Activated CD8-positive, alpha-beta memory T cell treated with anti-CD3 and anti-CD28 coated beads, Interleukin-2, amount 50 U/mL, for 1 hour (primary cell): Measurements from ENCODE around the gene RERE.
"Not testable (repeated sequence)": the region's sequence is repeated elsewhere in the genome, so short reads cannot be mapped to it uniquely, and the experiment has no call there.

Experiments used
- DNase-seq: peaks from one replicate; pipeline ENCODE4 v3.0.0-alpha.2; 2020; ENCODE audit errors: extremely low read depth

The RERE gene

GRCh38 chr1:8456991-8457390, 360.4 kb downstream of the RERE start:
- no peak for DNase-seq

GRCh38 chr1:8456308-8456912, 361.0 kb downstream of the RERE start:
- DNase-seq = no peak

DNA sequence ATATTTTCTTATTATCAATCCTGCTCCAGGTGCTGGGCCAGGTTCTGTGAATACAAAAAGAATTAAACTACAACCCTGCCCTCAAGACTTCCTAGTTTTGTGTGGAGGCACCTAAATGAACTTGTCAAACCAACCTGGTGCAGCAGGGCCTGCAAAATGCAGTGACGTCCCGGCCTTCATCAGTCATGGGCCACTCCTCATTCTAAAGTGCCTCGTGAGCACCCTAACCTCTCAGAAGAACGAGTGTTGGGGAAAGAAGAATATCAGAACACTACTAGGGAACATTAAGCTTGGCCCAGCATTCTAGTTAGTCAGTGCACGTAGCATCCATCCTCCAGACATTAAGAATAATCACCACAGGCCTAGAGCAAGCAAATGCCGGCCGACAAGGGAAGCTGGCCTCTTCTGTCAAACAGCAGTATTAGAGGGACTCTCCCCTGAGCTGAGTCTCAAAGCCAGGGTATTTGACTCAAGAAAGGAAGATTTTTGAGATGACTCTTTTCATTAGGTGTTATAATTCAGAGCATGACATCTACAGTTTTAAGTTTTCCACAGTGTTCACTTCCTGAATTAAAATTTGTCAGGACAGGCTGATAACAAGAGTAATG, 361.6 kb downstream of the RERE start:
- no peak for DNase-seq

DNA sequence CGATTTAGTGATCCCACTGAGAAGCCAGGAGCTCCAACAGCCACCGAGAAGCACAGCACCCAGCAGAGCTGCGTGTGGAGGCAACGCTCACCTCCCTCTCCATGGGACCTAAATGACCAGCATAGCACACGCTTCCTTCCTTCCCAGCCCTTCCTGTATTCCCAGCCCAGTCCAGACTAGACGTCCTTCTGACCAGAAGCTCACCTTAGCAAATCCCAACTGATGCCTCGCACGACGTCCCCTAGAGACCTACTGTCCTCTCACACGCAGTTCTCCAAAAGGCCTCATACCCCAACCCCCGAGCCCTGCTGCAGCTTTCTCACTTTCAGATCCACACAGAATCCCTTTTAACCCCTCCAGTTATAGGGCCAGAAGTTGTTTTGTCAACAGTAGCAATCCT, 367.1 kb downstream of the RERE start:
- no peak for DNase-seq

- DNase-seq = no peak
Observed at GRCh38 chr1:8448911-8449661, 368.4 kb downstream of the RERE start.

DNA sequence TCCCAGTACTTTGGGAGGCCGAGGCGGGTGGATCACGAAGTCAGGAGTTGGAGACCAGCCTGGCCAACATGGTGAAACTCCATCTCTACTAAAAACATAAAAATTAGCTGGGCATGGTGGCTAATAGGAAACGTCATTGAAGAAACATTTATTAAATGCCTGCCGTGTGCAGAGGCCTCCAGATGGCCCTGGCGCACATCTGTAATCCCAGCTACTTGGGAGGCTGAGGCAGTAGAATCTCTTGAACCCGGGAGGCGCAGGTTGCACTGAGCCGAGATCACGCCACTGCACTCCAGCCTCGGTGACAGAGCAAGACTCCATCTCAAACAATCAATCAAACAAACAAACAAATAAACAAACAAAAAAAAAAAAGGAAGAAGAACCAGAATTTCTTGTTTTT, 368.9 kb downstream of the RERE start:
- not testable (repeated sequence) for DNase-seq

GRCh38 chr1:8447616-8448150, 369.8 kb downstream of the RERE start:
- DNase-seq = no peak

DNA sequence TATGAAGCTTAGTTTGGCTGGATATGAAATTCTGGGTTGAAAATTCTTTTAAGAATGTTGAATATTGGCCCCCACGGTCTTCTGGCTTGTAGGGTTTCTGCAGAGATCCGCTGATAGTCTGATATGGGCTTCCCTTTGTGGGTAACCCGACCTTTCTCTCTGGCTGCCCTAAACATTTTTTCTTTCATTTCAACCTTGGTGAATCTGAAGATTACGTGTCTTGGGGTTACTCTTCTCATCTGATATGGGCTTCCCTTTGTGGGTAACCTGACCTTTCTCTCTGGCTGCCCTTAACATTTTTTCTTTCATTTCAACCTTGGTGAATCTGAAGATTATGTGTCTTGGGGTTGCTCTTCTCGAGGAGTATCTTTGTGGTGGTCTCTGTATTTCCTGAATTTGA, 371.3 kb downstream of the RERE start:
- not testable (repeated sequence) for DNase-seq

DNA sequence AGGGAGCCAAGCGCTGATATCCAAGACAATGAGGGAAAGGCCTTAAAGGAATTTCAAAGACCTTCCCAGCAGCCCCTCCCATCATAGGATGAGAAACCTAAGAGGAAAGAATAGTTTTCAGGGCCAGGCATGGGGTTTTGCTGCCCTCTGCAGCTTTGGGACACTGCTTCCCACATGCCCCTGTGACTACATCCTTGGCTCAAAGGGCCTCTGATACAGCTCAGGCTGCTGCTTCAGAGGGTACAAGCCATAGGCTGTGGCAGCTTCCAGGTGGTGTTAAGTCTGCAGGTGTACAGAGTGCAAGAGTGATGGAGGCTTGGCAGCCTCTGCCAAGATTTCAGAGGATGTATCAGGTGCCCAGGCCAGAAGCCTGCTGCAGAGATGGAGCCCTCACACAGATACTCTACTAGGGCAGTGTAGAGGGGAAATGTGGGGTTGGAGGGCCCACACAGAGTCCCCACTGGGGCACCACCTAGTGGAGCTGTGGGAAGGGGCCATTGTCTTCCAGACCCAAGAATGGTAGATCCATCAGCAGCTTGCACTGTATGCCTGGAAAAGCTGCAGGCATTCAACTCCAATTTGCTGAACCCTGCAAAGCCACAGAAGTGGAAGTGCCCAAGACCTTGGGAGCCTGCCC, 373.8 kb downstream of the RERE start:
- DNase-seq = no peak

- DNase-seq = no peak
Observed at GRCh38 chr1:8441426-8441825, 376.0 kb downstream of the RERE start.

DNA sequence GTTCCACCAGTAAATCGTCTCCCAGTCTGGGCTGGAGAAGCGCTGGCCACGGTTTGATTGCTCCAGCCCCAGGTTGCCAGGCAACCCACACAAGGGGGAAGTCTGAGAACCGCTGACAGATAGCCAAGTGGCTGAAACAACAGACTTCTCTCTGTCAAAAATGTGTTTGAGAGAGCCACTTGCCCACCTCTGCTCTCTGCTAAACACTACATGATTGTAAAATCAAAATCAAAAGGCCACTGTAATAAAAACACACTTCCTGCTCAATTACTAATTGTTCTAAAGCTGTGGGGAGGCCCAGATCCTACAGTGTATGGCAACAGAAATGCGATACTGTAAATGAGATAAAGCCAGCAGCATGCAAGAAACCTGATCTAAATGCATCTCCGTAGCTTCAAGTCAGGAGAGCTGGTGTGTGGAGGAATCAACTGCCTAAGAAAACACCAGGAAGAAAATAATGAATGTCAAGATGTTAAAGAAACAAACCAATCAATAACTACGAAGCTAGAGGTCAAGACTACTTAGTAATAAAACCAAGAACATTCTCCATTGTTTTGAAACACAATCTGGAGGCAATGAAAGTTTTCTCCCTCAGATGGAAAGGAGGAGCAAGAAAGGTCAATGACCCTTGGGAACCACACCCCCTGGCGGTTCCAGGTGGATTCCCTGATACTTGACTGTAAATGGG, 378.3 kb downstream of the RERE start:
- DNase-seq = no peak

GRCh38 chr1:8438489-8438888, 379.0 kb downstream of the RERE start:
- DNase-seq = no peak

GRCh38 chr1:8437347-8437746, 380.1 kb downstream of the RERE start:
- no peak for DNase-seq

- DNase-seq = no peak
Observed at GRCh38 chr1:8435569-8436071, 381.8 kb downstream of the RERE start.

DNA sequence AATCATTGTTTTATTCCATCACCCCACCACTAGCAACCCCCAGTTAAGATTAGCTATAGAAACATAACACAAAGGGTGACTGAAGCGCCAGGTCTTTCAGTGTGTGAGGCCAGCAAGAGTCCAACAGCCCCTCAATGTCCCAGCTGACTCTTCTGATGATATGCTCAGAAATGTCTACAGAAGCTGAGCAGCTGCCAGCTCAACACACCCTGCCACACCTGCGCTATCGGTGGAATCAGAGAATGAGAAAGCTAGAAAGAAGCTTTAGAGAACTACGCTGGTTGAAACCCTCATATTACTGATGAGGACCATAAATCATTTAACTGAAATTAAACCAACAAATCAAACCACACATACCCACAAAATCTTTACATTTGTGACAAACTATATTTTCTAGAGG, 383.3 kb downstream of the RERE start:
- no peak for DNase-seq

DNA sequence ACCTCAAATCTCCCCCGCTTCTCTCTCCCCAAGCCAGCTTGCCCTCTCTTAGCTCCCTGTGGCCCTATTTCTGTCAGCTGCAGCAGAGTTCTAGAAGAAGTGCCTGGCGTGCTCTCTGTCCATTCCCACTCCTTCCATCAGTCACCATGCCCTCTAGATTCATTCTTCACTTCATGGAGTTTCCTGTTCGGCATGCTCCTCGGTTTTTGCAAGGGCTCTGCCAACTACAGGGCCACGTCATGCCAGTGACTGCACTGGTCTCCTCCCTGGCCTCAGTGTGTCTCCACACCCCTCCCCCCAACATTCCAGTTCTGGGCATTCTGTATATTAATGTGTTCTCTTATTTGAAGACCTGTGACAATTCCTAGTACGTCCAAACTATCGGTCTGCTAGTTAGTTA, 385.7 kb downstream of the RERE start:
- no peak for DNase-seq

GRCh38 chr1:8431019-8431418, 386.4 kb downstream of the RERE start:
- DNase-seq = no peak

GRCh38 chr1:8430476-8430875, 387.0 kb downstream of the RERE start:
- no peak for DNase-seq

- DNase-seq = no peak
Observed at GRCh38 chr1:8429549-8430110, 387.8 kb downstream of the RERE start.

GRCh38 chr1:8428441-8428840, 389.0 kb downstream of the RERE start:
- no peak for DNase-seq

DNA sequence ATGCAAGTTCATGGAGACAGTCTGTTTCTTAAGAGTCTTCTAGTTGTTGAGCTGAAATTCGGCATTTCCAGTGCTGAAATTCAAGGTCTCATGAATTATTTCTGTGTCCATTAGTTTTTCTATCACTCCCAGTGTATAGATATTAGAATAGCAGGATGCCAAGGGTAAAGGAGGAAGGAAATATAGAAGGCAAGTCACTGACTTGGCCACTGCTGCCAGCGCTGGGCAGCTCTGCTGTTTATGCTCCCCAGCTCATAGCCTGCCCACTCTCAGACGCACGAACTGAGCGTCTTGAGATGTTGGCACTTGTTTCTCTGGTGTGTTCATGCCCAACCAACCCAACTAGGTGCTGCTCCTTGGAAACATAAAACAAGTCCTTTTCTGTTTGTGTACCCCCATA, 389.5 kb downstream of the RERE start:
- no peak for DNase-seq
